ENCODE measurements around the gene ACSS1.

ACSS1 gene

GRCh38 chr20:24971376-24972101 lies 86.4 kb downstream of the ACSS1 start:
- H2BK15ac ChIP-seq (replicated peaks; ENCODE audit: low read depth) = no peak overlapping the region
- H3K27me3 ChIP-seq (ENCODE audit: insufficient read depth, low read length, poor library complexity) = no peaks in the 10 kb centered on the region
- no peak overlapping the region for H3K18ac ChIP-seq (ENCODE audit: low read length)
- no peak overlapping the region for H3K9ac ChIP-seq (ENCODE audit: low read length)
- H3K36me3 ChIP-seq (ENCODE audit: control insufficient read depth, insufficient read depth, low read length) = peaks cover 5% of the 10 kb centered on the region
- H3K4me3 ChIP-seq (ENCODE audit: low read length) = no peak overlapping the region
- no peak for DNase-seq
- H3K4me1 ChIP-seq (ENCODE audit: control insufficient read depth, low read depth, low read length) = no peaks in the 10 kb centered on the region
- H3K56ac ChIP-seq (ENCODE audit: low read length) = no peak overlapping the region
- no peak overlapping the region for H3K27ac ChIP-seq (ENCODE audit: low read depth, low read length)
- H2AK5ac ChIP-seq (ENCODE audit: low read length) = no peak overlapping the region
- H4K8ac ChIP-seq (ENCODE audit: low read depth, low read length) = no peak overlapping the region
- WGBS (ENCODE audit: extremely low coverage, insufficient coverage, low lambda C conversion rate) = no CpG with 5 or more reads among the region's 6 CpGs
- H2BK5ac ChIP-seq (ENCODE audit: low read length) = no peak overlapping the region
- H4K5ac ChIP-seq (ENCODE audit: low read length) = no peak overlapping the region
- no peaks in the 10 kb centered on the region for H3K79me2 ChIP-seq (ENCODE audit: control insufficient read depth, insufficient read depth, low read length)
- H3K79me1 ChIP-seq (ENCODE audit: low read length) = no peaks in the 10 kb centered on the region
- no peak overlapping the region for H2BK120ac ChIP-seq (ENCODE audit: low read depth, low read length)
- H3K4ac ChIP-seq (ENCODE audit: low read depth, low read length) = no peak overlapping the region
- no peak overlapping the region for H3K4me2 ChIP-seq (ENCODE audit: low read length)
- no peak overlapping the region for H3K23ac ChIP-seq (ENCODE audit: low read length)

GRCh38 chr20:24970754-24971153 lies 87.2 kb downstream of the ACSS1 start:
- Histone ChIP-seq H3K9ac (ENCODE audit: low read length) (no peak overlapping the region), H2BK120ac (ENCODE audit: low read depth, low read length) (no peak overlapping the region), H3K36me3 (ENCODE audit: control insufficient read depth, insufficient read depth, low read length) (peaks cover 6% of the 10 kb centered on the region), H2BK5ac (ENCODE audit: low read length) (no peak overlapping the region), H3K27ac (ENCODE audit: low read depth, low read length) (no peak overlapping the region), H3K4ac (ENCODE audit: low read depth, low read length) (no peak overlapping the region), H3K27me3 (ENCODE audit: insufficient read depth, low read length, poor library complexity) (no peaks in the 10 kb centered on the region), H3K4me2 (ENCODE audit: low read length) (no peak overlapping the region), H3K56ac (ENCODE audit: low read length) (no peak overlapping the region), H3K18ac (ENCODE audit: low read length) (no peak overlapping the region), H3K79me2 (ENCODE audit: control insufficient read depth, insufficient read depth, low read length) (no peaks in the 10 kb centered on the region), H2AK5ac (ENCODE audit: low read length) (no peak overlapping the region), H3K4me1 (ENCODE audit: control insufficient read depth, low read depth, low read length) (no peaks in the 10 kb centered on the region), H3K79me1 (ENCODE audit: low read length) (no peaks in the 10 kb centered on the region), H4K8ac (ENCODE audit: low read depth, low read length) (no peak overlapping the region), H3K4me3 (ENCODE audit: low read length) (no peak overlapping the region), H4K5ac (ENCODE audit: low read length) (no peak overlapping the region), H3K23ac (ENCODE audit: low read length) (no peak overlapping the region), H2BK15ac (replicated peaks; ENCODE audit: low read depth) (no peak overlapping the region)
- DNase-seq = no peak
- WGBS (ENCODE audit: extremely low coverage, insufficient coverage, low lambda C conversion rate) = no CpG with 5 or more reads among the region's 8 CpGs

GRCh38 chr20:24970030-24970553 lies 87.8 kb downstream of the ACSS1 start:
- Histone ChIP-seq H3K4ac (ENCODE audit: low read depth, low read length) (no peak overlapping the region), H3K18ac (ENCODE audit: low read length) (no peak overlapping the region), H4K5ac (ENCODE audit: low read length) (no peak overlapping the region), H2BK15ac (replicated peaks; ENCODE audit: low read depth) (no peak overlapping the region), H3K27me3 (ENCODE audit: insufficient read depth, low read length, poor library complexity) (no peaks in the 10 kb centered on the region), H3K79me1 (ENCODE audit: low read length) (no peaks in the 10 kb centered on the region), H3K79me2 (ENCODE audit: control insufficient read depth, insufficient read depth, low read length) (no peaks in the 10 kb centered on the region), H2BK120ac (ENCODE audit: low read depth, low read length) (no peak overlapping the region), H3K56ac (ENCODE audit: low read length) (no peak overlapping the region), H3K4me1 (ENCODE audit: control insufficient read depth, low read depth, low read length) (no peaks in the 10 kb centered on the region), H3K4me2 (ENCODE audit: low read length) (no peak overlapping the region), H3K36me3 (ENCODE audit: control insufficient read depth, insufficient read depth, low read length) (peaks cover 10% of the 10 kb centered on the region), H4K8ac (ENCODE audit: low read depth, low read length) (no peak overlapping the region), H2BK5ac (ENCODE audit: low read length) (no peak overlapping the region), H3K9ac (ENCODE audit: low read length) (no peak overlapping the region), H3K23ac (ENCODE audit: low read length) (no peak overlapping the region), H2AK5ac (ENCODE audit: low read length) (no peak overlapping the region), H3K4me3 (ENCODE audit: low read length) (no peak overlapping the region), H3K27ac (ENCODE audit: low read depth, low read length) (no peak overlapping the region)
- no CpG with 5 or more reads among the region's 5 CpGs for WGBS (ENCODE audit: extremely low coverage, insufficient coverage, low lambda C conversion rate)
- no peak for DNase-seq

- Histone ChIP-seq H3K79me1 (ENCODE audit: low read length) (no peaks in the 10 kb centered on the region), H3K4me1 (ENCODE audit: control insufficient read depth, low read depth, low read length) (no peaks in the 10 kb centered on the region), H3K18ac (ENCODE audit: low read length) (no peak overlapping the region), H4K5ac (ENCODE audit: low read length) (no peak overlapping the region), H3K9ac (ENCODE audit: low read length) (no peak overlapping the region), H3K27ac (ENCODE audit: low read depth, low read length) (no peak overlapping the region), H4K8ac (ENCODE audit: low read depth, low read length) (no peak overlapping the region), H3K23ac (ENCODE audit: low read length) (no peak overlapping the region), H3K4me2 (ENCODE audit: low read length) (no peak overlapping the region), H2BK5ac (ENCODE audit: low read length) (no peak overlapping the region), H3K79me2 (ENCODE audit: control insufficient read depth, insufficient read depth, low read length) (no peaks in the 10 kb centered on the region), H2BK15ac (replicated peaks; ENCODE audit: low read depth) (no peak overlapping the region), H3K4me3 (ENCODE audit: low read length) (no peak overlapping the region), H3K36me3 (ENCODE audit: control insufficient read depth, insufficient read depth, low read length) (peaks cover 10% of the 10 kb centered on the region), H2BK120ac (ENCODE audit: low read depth, low read length) (no peak overlapping the region), H2AK5ac (ENCODE audit: low read length) (no peak overlapping the region), H3K4ac (ENCODE audit: low read depth, low read length) (no peak overlapping the region), H3K56ac (ENCODE audit: low read length) (no peak overlapping the region), H3K27me3 (ENCODE audit: insufficient read depth, low read length, poor library complexity) (no peaks in the 10 kb centered on the region)
- no CpG with 5 or more reads among the region's 19 CpGs for WGBS (ENCODE audit: extremely low coverage, insufficient coverage, low lambda C conversion rate)
- DNase-seq = no peak
Observed at GRCh38 chr20:24969186-24970029, 88.5 kb downstream of the ACSS1 start.

- no peaks in the 10 kb centered on the region for H3K4me1 ChIP-seq (ENCODE audit: control insufficient read depth, low read depth, low read length)
- H4K5ac ChIP-seq (ENCODE audit: low read length) = no peak overlapping the region
- no peak for DNase-seq
- H2BK5ac ChIP-seq (ENCODE audit: low read length) = no peak overlapping the region
- H2BK15ac ChIP-seq (replicated peaks; ENCODE audit: low read depth) = no peak overlapping the region
- no peak overlapping the region for H3K4ac ChIP-seq (ENCODE audit: low read depth, low read length)
- no peak overlapping the region for H2AK5ac ChIP-seq (ENCODE audit: low read length)
- no peaks in the 10 kb centered on the region for H3K27me3 ChIP-seq (ENCODE audit: insufficient read depth, low read length, poor library complexity)
- WGBS (ENCODE audit: extremely low coverage, insufficient coverage, low lambda C conversion rate) = no CpG with 5 or more reads among the region's 5 CpGs
- H3K9ac ChIP-seq (ENCODE audit: low read length) = no peak overlapping the region
- no peak overlapping the region for H3K27ac ChIP-seq (ENCODE audit: low read depth, low read length)
- no peak overlapping the region for H3K18ac ChIP-seq (ENCODE audit: low read length)
- H3K4me2 ChIP-seq (ENCODE audit: low read length) = no peak overlapping the region
- H3K36me3 ChIP-seq (ENCODE audit: control insufficient read depth, insufficient read depth, low read length) = peaks cover 10% of the 10 kb centered on the region
- no peaks in the 10 kb centered on the region for H3K79me1 ChIP-seq (ENCODE audit: low read length)
- no peak overlapping the region for H2BK120ac ChIP-seq (ENCODE audit: low read depth, low read length)
- H3K23ac ChIP-seq (ENCODE audit: low read length) = no peak overlapping the region
- no peak overlapping the region for H3K4me3 ChIP-seq (ENCODE audit: low read length)
- no peaks in the 10 kb centered on the region for H3K79me2 ChIP-seq (ENCODE audit: control insufficient read depth, insufficient read depth, low read length)
- H4K8ac ChIP-seq (ENCODE audit: low read depth, low read length) = no peak overlapping the region
- no peak overlapping the region for H3K56ac ChIP-seq (ENCODE audit: low read length)
Observed at GRCh38 chr20:24968278-24968800, 89.6 kb downstream of the ACSS1 start.

All from mesendoderm (in vitro differentiated cells).